Activated CD8-positive, alpha-beta memory T cell treated with anti-CD3 and anti-CD28 coated beads, Interleukin-2, amount 10 ng/mL, durations not matched to agents 7 days and 5 days (primary cell): ENCODE results near the gene YPEL5. TPM values are rescaled to one million over a fixed set of nuclear protein-coding genes. Genes with fewer than 3 reads are reported as not detected.
A peak's percentile ranks its signal among the peaks of the same experiment; 100 is the strongest.

Experiments
- ATAC-seq: fragments of 150-1000 bp; cut with Tn5 transposase; one replicate; pipeline ENCODE4 v1.10.0; 2021; ENCODE audit warnings: moderate library complexity
- CTCF ChIA-PET: fragments of 350-600 bp; sonication (Branson Sonifier 250); formaldehyde crosslinking; loops from one replicate; lab custom pipeline; 2021; ENCODE audit warnings: antibody characterized with exemption; lab: Charles Lee
- DNase-seq: peaks from one replicate; pipeline ENCODE4 v3.0.0-alpha.2; 2020
- H3K27ac Mint-ChIP-seq: one replicate; pipeline ENCODE4 v1.8.0; 2021; ENCODE audit warnings: mild to moderate bottlenecking, mixed read lengths
- H3K27me3 Mint-ChIP-seq: one replicate; pipeline ENCODE4 v1.8.0; 2021; ENCODE audit warnings: mixed read lengths
- H3K36me3 Mint-ChIP-seq: one replicate; pipeline ENCODE4 v1.8.0; 2021; ENCODE audit warnings: mild to moderate bottlenecking, mixed read lengths
- H3K4me1 Mint-ChIP-seq: one replicate; pipeline ENCODE4 v1.8.0; 2021; ENCODE audit warnings: mixed read lengths
- H3K4me3 Mint-ChIP-seq: one replicate; pipeline ENCODE4 v1.8.0; 2021; ENCODE audit warnings: mild to moderate bottlenecking, moderate library complexity, mixed read lengths
- H3K9me3 Mint-ChIP-seq: one replicate; pipeline ENCODE4 v1.8.0; 2022; ENCODE audit warnings: low read depth, mixed read lengths
- total RNA-seq, 2 experiments: library from RNA; stranded (reverse); gene quantifications; one replicate each; pipeline ENCODE4 v1.2.3, GENCODE V29; 2021

Gene YPEL5
- total RNA-seq, 2 experiments from 2014 or later: 24.2 to 26.5 TPM

GRCh38 chr2:30161929-30162706 is 15.3 kb downstream of the YPEL5 start:
- ATAC-seq (peak; percentile 16), DNase-seq (no peak)
- CTCF ChIA-PET: interaction anchor here (0.6 to 10.4 kb wide), 6 partner anchors 13 to 1008 kb away, joined by 3 to 397 read pairs (median 4); partner anchors contain the start of gene YPEL5
- Mint-ChIP-seq H3K9me3 (no peaks in the 10 kb centered on the region), H3K4me3 (no peak overlapping the region), H3K27ac (no peak overlapping the region), H3K36me3 (peaks cover 18% of the 10 kb centered on the region), H3K4me1 (peaks cover 21% of the 10 kb centered on the region), H3K27me3 (no peaks in the 10 kb centered on the region)

- no peaks in the 10 kb centered on the region for H3K9me3 Mint-ChIP-seq
- ATAC-seq (no peak), DNase-seq (no peak)
- H3K36me3 Mint-ChIP-seq: peaks cover 12% of the 10 kb centered on the region
- peaks cover 14% of the 10 kb centered on the region for H3K4me1 Mint-ChIP-seq
- no peak overlapping the region for H3K27ac Mint-ChIP-seq
- no peaks in the 10 kb centered on the region for H3K27me3 Mint-ChIP-seq
- CTCF ChIA-PET: interaction anchor here (0.6 to 10.4 kb wide), 6 partner anchors 13 to 1007 kb away, joined by 3 to 397 read pairs (median 4); partner anchors contain the start of gene YPEL5
- H3K4me3 Mint-ChIP-seq: no peak overlapping the region
These were observed 16.0 kb downstream of the YPEL5 start for GRCh38 chr2:30162806-30163205.

GRCh38 chr2:30164131-30164925 is 17.5 kb downstream of the YPEL5 start:
- H3K4me1 Mint-ChIP-seq: peaks cover 13% of the 10 kb centered on the region
- no peak overlapping the region for H3K27ac Mint-ChIP-seq
- H3K9me3 Mint-ChIP-seq: no peaks in the 10 kb centered on the region
- no peak for ATAC-seq
- CTCF ChIA-PET: interaction anchor here (0.6 to 10.4 kb wide), 54 partner anchors 8 to 1171 kb away, joined by 3 to 397 read pairs (median 4); partner anchors contain the start of genes LCLAT1 and YPEL5
- no peaks in the 10 kb centered on the region for H3K27me3 Mint-ChIP-seq
- DNase-seq: no peak
- no peak overlapping the region for H3K4me3 Mint-ChIP-seq
- peaks cover 3% of the 10 kb centered on the region for H3K36me3 Mint-ChIP-seq

DNA sequence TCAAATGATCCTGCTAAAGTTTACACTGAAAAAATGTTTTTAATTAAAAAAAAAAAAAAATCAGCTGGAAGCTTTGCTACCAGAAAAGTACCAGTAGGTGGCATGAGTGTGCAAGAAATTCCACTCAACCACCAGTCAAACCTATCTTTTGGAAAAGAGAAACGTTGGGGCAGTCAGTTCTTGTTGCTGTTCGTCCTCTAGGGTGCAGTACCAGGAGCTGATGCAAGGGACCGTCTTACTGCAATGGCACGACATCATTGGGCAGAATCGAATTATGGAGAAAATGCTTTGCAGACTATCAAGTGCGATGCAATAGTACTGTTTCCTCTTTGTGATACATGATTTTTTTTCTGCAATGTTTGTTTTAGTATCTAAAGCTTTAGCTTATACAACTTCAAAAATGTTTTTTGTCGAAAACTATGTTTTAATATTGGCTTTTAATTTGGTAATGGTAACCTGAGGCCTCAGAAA is 18.3 kb downstream of the YPEL5 start:
- H3K27me3 Mint-ChIP-seq: no peaks in the 10 kb centered on the region

GRCh38 chr2:30165617-30166016 is 18.8 kb downstream of the YPEL5 start:
- CTCF ChIA-PET: interaction anchor here (0.7 to 10.4 kb wide), 45 partner anchors 9 to 1167 kb away, joined by 3 to 397 read pairs (median 5); partner anchors contain the start of genes LCLAT1 and YPEL5
- DNase-seq (no peak), ATAC-seq (no peak)
- Mint-ChIP-seq H3K27ac (no peak overlapping the region), H3K4me3 (no peak overlapping the region), H3K4me1 (peaks cover 13% of the 10 kb centered on the region), H3K36me3 (no peaks in the 10 kb centered on the region), H3K9me3 (no peaks in the 10 kb centered on the region), H3K27me3 (no peaks in the 10 kb centered on the region)

More for the DNA sequence above, 18.3 kb downstream of the YPEL5 start:
- H3K4me1 Mint-ChIP-seq: peaks cover 13% of the 10 kb centered on the region
- no peak overlapping the region for H3K4me3 Mint-ChIP-seq
- peak; percentile 81 for DNase-seq
- ATAC-seq: peak; percentile 94
- no peaks in the 10 kb centered on the region for H3K9me3 Mint-ChIP-seq
- CTCF ChIA-PET: interaction anchor here (0.6 to 10.4 kb wide), 63 partner anchors 9 to 1170 kb away, joined by 3 to 397 read pairs (median 4); partner anchors contain the start of genes LCLAT1 and YPEL5
- H3K27ac Mint-ChIP-seq: no peak overlapping the region
- peaks cover 3% of the 10 kb centered on the region for H3K36me3 Mint-ChIP-seq

DNA sequence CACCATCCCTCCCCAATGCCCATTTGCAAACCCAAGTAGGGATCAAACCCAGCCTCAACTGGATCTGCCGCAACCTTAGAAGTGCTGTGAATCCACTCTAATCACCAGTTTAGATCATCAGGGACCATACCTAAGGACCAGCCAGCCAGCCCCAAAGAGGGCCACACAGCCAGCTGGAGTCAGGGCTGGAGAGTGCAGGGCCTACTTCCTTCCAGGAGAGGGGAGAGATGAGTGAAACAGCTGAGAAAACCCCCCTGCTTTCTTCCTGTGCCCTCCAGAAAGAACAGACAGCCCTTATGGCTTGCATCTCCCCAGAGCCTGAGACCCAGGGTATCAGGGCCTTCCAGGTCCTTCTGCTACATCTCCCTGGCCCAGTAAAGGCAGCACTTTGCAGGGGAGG is 25.8 kb downstream of the YPEL5 start:
- H3K4me3 Mint-ChIP-seq: no peak overlapping the region
- no peak overlapping the region for H3K27ac Mint-ChIP-seq
- no peaks in the 10 kb centered on the region for H3K36me3 Mint-ChIP-seq
- DNase-seq (no peak), ATAC-seq (no peak)
- H3K27me3 Mint-ChIP-seq: no peaks in the 10 kb centered on the region
- no peaks in the 10 kb centered on the region for H3K9me3 Mint-ChIP-seq
- no peaks in the 10 kb centered on the region for H3K4me1 Mint-ChIP-seq
- CTCF ChIA-PET: no interaction called here

DNA sequence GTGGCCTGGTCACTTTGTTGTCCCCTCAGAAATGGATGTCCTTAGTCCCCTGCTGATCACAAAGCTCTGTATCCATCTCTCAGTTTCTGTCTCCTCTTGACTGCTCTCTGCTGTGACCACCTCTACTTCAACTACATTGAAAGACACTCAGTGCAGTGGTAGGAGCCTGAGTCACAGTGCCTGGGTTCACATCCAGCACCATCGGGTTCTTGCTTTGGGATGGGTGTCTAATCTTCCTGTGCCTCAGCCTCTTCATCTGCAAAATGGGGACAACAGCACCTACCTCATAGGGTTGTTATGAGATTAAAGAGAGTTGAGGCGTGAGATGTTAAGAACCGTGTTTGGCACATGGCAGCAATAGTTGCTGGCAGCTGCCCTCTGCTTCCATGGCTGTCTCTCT is 30.6 kb downstream of the YPEL5 start:
- no peak for ATAC-seq
- Mint-ChIP-seq H3K27ac (no peak overlapping the region), H3K36me3 (no peaks in the 10 kb centered on the region), H3K27me3 (no peaks in the 10 kb centered on the region), H3K4me3 (no peak overlapping the region), H3K4me1 (peaks cover 1% of the 10 kb centered on the region), H3K9me3 (no peaks in the 10 kb centered on the region)
- DNase-seq: no peak
- CTCF ChIA-PET: interaction anchor here (0.6 to 1.3 kb wide), 3 partner anchors 10 to 13 kb away, joined by 3 to 4 read pairs (median 3); no protein-coding TSS in a partner anchor

- H3K36me3 Mint-ChIP-seq: no peaks in the 10 kb centered on the region
- no peak overlapping the region for H3K4me3 Mint-ChIP-seq
- no peak overlapping the region for H3K27ac Mint-ChIP-seq
- peaks cover 1% of the 10 kb centered on the region for H3K4me1 Mint-ChIP-seq
- CTCF ChIA-PET: interaction anchor here (0.6 kb wide), 1 partner anchor 10 kb away, joined by 3 read pairs; no protein-coding TSS in a partner anchor
- no peak for ATAC-seq
- no peaks in the 10 kb centered on the region for H3K27me3 Mint-ChIP-seq
- DNase-seq: no peak
- H3K9me3 Mint-ChIP-seq: no peaks in the 10 kb centered on the region
These were observed 31.1 kb downstream of the YPEL5 start for GRCh38 chr2:30177956-30178355.

DNA sequence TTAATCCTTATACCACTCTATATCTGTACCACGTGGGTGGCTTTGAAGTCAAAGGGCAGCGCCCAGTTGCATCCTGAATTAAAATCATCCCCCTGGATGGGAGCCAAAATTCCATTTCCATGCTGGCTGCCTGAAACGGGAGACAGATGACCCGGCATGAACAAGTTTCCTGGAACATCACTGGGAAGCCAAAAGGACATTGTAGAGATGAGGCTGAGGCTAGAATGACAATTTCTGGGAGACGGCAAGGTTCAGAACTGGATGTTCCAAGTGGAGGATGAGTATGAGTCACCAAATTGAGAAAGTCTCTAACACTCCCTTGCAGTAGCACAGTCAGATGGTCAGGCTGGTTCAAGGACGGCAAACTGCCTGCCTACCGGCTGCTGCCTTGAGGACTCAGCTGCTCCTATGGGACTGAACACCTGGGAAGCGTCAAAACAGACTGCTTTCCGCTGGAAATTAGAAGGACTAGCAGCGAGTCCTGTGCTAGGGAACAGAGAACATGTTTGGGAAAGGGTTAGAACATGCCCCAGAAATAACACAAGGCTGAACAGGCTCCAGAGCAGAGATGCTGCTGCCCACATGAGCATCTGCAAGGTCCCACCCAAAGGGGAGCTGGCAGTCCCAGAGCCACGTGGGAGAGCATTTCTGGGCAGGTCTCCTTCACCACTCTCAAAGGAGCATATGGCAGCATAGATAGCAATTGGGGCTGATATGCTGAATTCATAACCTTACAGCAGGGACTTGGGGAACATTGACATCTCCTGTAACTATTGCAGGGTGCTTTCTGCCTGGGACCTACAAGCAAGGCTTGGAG is 32.0 kb downstream of the YPEL5 start:
- no peak for DNase-seq
- Mint-ChIP-seq H3K27ac (no peak overlapping the region), H3K36me3 (no peaks in the 10 kb centered on the region), H3K27me3 (no peaks in the 10 kb centered on the region), H3K4me1 (peaks cover 1% of the 10 kb centered on the region), H3K9me3 (no peaks in the 10 kb centered on the region), H3K4me3 (no peak overlapping the region)
- ATAC-seq: no peak
- CTCF ChIA-PET: interaction anchor here (1.1 to 1.8 kb wide), 2 partner anchors 15 to 533 kb away, joined by 3 to 6 read pairs; no protein-coding TSS in a partner anchor

DNA sequence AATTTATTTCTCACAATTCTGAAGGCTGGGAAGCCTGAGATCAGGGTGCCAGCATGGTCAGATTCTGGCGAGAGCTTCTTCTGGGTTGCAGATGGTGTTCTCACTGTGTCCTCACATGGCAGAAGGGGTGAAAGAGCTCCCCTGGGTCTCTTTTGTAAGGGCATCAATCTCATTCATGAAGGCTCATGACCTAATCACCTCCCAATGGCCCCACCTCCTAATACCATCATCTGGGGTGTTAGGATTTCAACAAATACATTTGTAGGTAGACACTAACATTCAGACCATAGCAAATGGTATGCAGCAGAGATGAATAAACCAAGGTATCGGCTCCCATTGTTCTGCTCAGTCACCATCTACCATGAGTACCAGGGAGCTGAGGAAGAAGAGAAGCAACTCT is 32.7 kb downstream of the YPEL5 start:
- Mint-ChIP-seq H3K27ac (no peak overlapping the region), H3K9me3 (no peaks in the 10 kb centered on the region), H3K36me3 (no peaks in the 10 kb centered on the region), H3K4me1 (peaks cover 1% of the 10 kb centered on the region), H3K27me3 (peaks cover 2% of the 10 kb centered on the region), H3K4me3 (no peak overlapping the region)
- no peak for DNase-seq
- CTCF ChIA-PET: interaction anchor here (1.1 to 1.8 kb wide), 2 partner anchors 15 to 532 kb away, joined by 3 to 6 read pairs; no protein-coding TSS in a partner anchor
- no peak for ATAC-seq

DNA sequence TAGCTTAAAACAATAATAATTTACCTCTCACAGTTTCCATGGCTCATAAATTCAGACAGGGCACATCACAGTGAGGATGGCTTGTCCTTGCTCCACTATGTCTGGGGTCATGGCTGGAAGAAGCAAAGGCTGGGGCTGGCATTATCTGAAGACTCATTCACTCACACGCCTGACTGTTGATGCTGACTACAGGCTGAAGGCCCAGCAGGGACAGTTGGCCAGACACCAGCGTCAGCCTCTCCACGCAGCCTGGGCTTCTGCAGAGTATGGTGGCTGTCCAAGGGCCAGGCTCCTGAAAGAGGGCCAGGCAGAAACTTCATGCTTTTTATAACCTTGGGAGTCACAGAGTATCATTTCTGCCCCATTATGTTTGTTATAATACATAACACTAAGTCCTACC is 33.4 kb downstream of the YPEL5 start:
- H3K4me1 Mint-ChIP-seq: peaks cover 1% of the 10 kb centered on the region
- H3K27ac Mint-ChIP-seq: no peak overlapping the region
- ATAC-seq: no peak
- H3K4me3 Mint-ChIP-seq: no peak overlapping the region
- H3K9me3 Mint-ChIP-seq: no peaks in the 10 kb centered on the region
- peaks cover 2% of the 10 kb centered on the region for H3K27me3 Mint-ChIP-seq
- no peaks in the 10 kb centered on the region for H3K36me3 Mint-ChIP-seq
- CTCF ChIA-PET: interaction anchor here (1.1 to 1.8 kb wide), 3 partner anchors 15 to 531 kb away, joined by 3 to 11 read pairs (median 6); no protein-coding TSS in a partner anchor
- no peak for DNase-seq

- CTCF ChIA-PET: interaction anchor here (1.7 to 2.8 kb wide), 2 partner anchors 16 to 531 kb away, joined by 8 to 11 read pairs; no protein-coding TSS in a partner anchor
These were observed 34.4 kb downstream of the YPEL5 start for GRCh38 chr2:30181176-30181575.

More at GRCh38 chr2:30181176-30181575, 34.4 kb downstream of the YPEL5 start:
- DNase-seq: no peak
- Mint-ChIP-seq H3K36me3 (no peaks in the 10 kb centered on the region), H3K27me3 (peaks cover 5% of the 10 kb centered on the region), H3K4me3 (no peak overlapping the region), H3K9me3 (no peaks in the 10 kb centered on the region), H3K4me1 (peaks cover 1% of the 10 kb centered on the region), H3K27ac (no peak overlapping the region)
- no peak for ATAC-seq
